T-helper 2 cell treated with Interferon-gamma antibody and Interleukin-4, amounts not matched to agents 100 ng/mL and 5 ng/mL, for 36 hours (primary cell): ENCODE results near the gene CPXM2. TPM values are rescaled to one million over a fixed set of nuclear protein-coding genes. Genes with fewer than 3 reads are reported as not detected.

ENCODE experiments used
- intact Hi-C: fragments of 100-400 bp; cut with micrococcal nuclease; formaldehyde crosslinking; loops from one replicate; pipeline ENCODE4 v1.15.1; 2023
- total RNA-seq: library from RNA; stranded (reverse); gene quantifications from 2 replicates; pipeline ENCODE4 v1.2.3, GENCODE V29; 2022

The CPXM2 gene
- total RNA-seq, 1 donor from 2014 or later: not detected

GRCh38 chr10:123800289-123800688 is 91.3 kb downstream of the CPXM2 start:
- intact Hi-C loops: no loop called here

GRCh38 chr10:123798856-123799255 is 92.8 kb downstream of the CPXM2 start:
- intact Hi-C loops: no loop called here

- intact Hi-C loops: no loop called here
These were observed 93.8 kb downstream of the CPXM2 start for GRCh38 chr10:123797813-123798212.

- intact Hi-C loops: no loop called here
These were observed 94.9 kb downstream of the CPXM2 start for GRCh38 chr10:123796736-123797135.

GRCh38 chr10:123795846-123796590 is 95.6 kb downstream of the CPXM2 start:
- intact Hi-C loops: no loop called here

- intact Hi-C loops: no loop called here
These were observed 96.3 kb downstream of the CPXM2 start for GRCh38 chr10:123795196-123795780.

GRCh38 chr10:123792248-123792978 is 99.2 kb downstream of the CPXM2 start:
- intact Hi-C loops: no loop called here

GRCh38 chr10:123790132-123790885 is 101.3 kb downstream of the CPXM2 start:
- intact Hi-C loops: no loop called here

GRCh38 chr10:123788981-123789380 is 102.6 kb downstream of the CPXM2 start:
- intact Hi-C loops: no loop called here

- intact Hi-C loops: no loop called here
These were observed 104.0 kb downstream of the CPXM2 start for GRCh38 chr10:123787566-123787965.

GRCh38 chr10:123786896-123787295 is 104.7 kb downstream of the CPXM2 start:
- intact Hi-C loops: no loop called here

GRCh38 chr10:123786306-123786705 is 105.3 kb downstream of the CPXM2 start:
- intact Hi-C loops: no loop called here

GRCh38 chr10:123784646-123785045 is 107.0 kb downstream of the CPXM2 start:
- intact Hi-C loops: no loop called here

GRCh38 chr10:123784216-123784615 is 107.4 kb downstream of the CPXM2 start:
- intact Hi-C loops: no loop called here

- intact Hi-C loops: no loop called here
These were observed 108.3 kb downstream of the CPXM2 start for GRCh38 chr10:123783296-123783695.

- intact Hi-C loops: no loop called here
These were observed 109.1 kb downstream of the CPXM2 start for GRCh38 chr10:123782549-123782948.

- intact Hi-C loops: no loop called here
These were observed 109.6 kb downstream of the CPXM2 start for GRCh38 chr10:123781956-123782500.

- intact Hi-C loops: no loop called here
These were observed 110.2 kb downstream of the CPXM2 start for GRCh38 chr10:123781324-123781900.

- intact Hi-C loops: no loop called here
These were observed 112.7 kb downstream of the CPXM2 start for GRCh38 chr10:123778719-123779517.

- intact Hi-C loops: no loop called here
These were observed 113.7 kb downstream of the CPXM2 start for GRCh38 chr10:123777881-123778280.
